ENCODE data around the gene TNFRSF4. TPM values are rescaled to one million over a fixed set of nuclear protein-coding genes. Genes with fewer than 3 reads are reported as not detected.
A peak's percentile ranks its signal among the peaks of the same experiment; 100 is the strongest.

Gene TNFRSF4
- total RNA-seq, 1 donor from 2014 or later, result 0.38 TPM

GRCh38 chr1:1230656-1231399, 16.9 kb upstream of the TNFRSF4 start:
- no peak for DNase-seq (ENCODE audit: low spot score, unreplicated experiment)
- Mint-ChIP-seq H3K27me3 (no peaks in the 10 kb centered on the region), H3K4me3 (ENCODE audit: low read depth) (peak overlapping the region; percentile 87), H3K4me1 (ENCODE audit: low read depth) (peaks cover 14% of the 10 kb centered on the region), H3K36me3 (ENCODE audit: insufficient read depth) (peaks cover 13% of the 10 kb centered on the region), H3K9me3 (ENCODE audit: low read depth) (peaks cover 3% of the 10 kb centered on the region), H3K27ac (peak overlapping the region; percentile 91)
- TF ChIP-seq CTCF (IDR thresholded peaks at IDR 0.05; ENCODE audit: unreplicated experiment), result peak; percentile 13

- Mint-ChIP-seq H3K4me3 (ENCODE audit: low read depth) (peak overlapping the region; percentile 35), H3K36me3 (ENCODE audit: insufficient read depth) (peaks cover 15% of the 10 kb centered on the region), H3K9me3 (ENCODE audit: low read depth) (peaks cover 3% of the 10 kb centered on the region), H3K27me3 (no peaks in the 10 kb centered on the region), H3K27ac (no peak overlapping the region), H3K4me1 (ENCODE audit: low read depth) (peaks cover 14% of the 10 kb centered on the region)
- no peak for DNase-seq (ENCODE audit: low spot score, unreplicated experiment)
- no peak for TF ChIP-seq CTCF (IDR thresholded peaks at IDR 0.05; ENCODE audit: unreplicated experiment)
Observed at GRCh38 chr1:1229770-1230169, 15.8 kb upstream of the TNFRSF4 start.

- DNase-seq (ENCODE audit: low spot score, unreplicated experiment), result no peak
- peaks cover 9% of the 10 kb centered on the region for H3K36me3 Mint-ChIP-seq (ENCODE audit: insufficient read depth)
- no peaks in the 10 kb centered on the region for H3K27me3 Mint-ChIP-seq
- H3K4me3 Mint-ChIP-seq (ENCODE audit: low read depth), result no peak overlapping the region
- H3K4me1 Mint-ChIP-seq (ENCODE audit: low read depth), result peaks cover 11% of the 10 kb centered on the region
- no peak for TF ChIP-seq CTCF (IDR thresholded peaks at IDR 0.05; ENCODE audit: unreplicated experiment)
- peaks cover 3% of the 10 kb centered on the region for H3K9me3 Mint-ChIP-seq (ENCODE audit: low read depth)
- H3K27ac Mint-ChIP-seq, result no peak overlapping the region
Observed at GRCh38 chr1:1228596-1229321, 14.8 kb upstream of the TNFRSF4 start.

- no peak for TF ChIP-seq CTCF (IDR thresholded peaks at IDR 0.05; ENCODE audit: unreplicated experiment)
- no peak for DNase-seq (ENCODE audit: low spot score, unreplicated experiment)
- Mint-ChIP-seq H3K4me3 (ENCODE audit: low read depth) (no peak overlapping the region), H3K36me3 (ENCODE audit: insufficient read depth) (peaks cover 6% of the 10 kb centered on the region), H3K9me3 (ENCODE audit: low read depth) (no peaks in the 10 kb centered on the region), H3K4me1 (ENCODE audit: low read depth) (peaks cover 7% of the 10 kb centered on the region), H3K27me3 (no peaks in the 10 kb centered on the region), H3K27ac (no peak overlapping the region)
Observed at GRCh38 chr1:1228187-1228586, 14.2 kb upstream of the TNFRSF4 start.

GRCh38 chr1:1227386-1227785, 13.4 kb upstream of the TNFRSF4 start:
- Mint-ChIP-seq H3K4me3 (ENCODE audit: low read depth) (no peak overlapping the region), H3K27me3 (no peaks in the 10 kb centered on the region), H3K9me3 (ENCODE audit: low read depth) (no peaks in the 10 kb centered on the region), H3K36me3 (ENCODE audit: insufficient read depth) (peaks cover 11% of the 10 kb centered on the region), H3K4me1 (ENCODE audit: low read depth) (peaks cover 7% of the 10 kb centered on the region), H3K27ac (no peak overlapping the region)
- TF ChIP-seq CTCF (IDR thresholded peaks at IDR 0.05; ENCODE audit: unreplicated experiment), result no peak
- no peak for DNase-seq (ENCODE audit: low spot score, unreplicated experiment)

All from progenitor cell of endocrine pancreas (in vitro differentiated cells).